CD4-positive, alpha-beta T cell treated with Interleukin-6 for 4 hours (primary cell): ENCODE results near the gene EPG5.
"Not testable (repeated sequence)": the region's sequence is repeated elsewhere in the genome, so short reads cannot be mapped to it uniquely, and the experiment has no call there.

Source experiments
- DNase-seq: peaks from one replicate; pipeline ENCODE4 v3.0.0-alpha.2; 2020; ENCODE audit warnings: mixed read lengths

EPG5 gene, protein sequence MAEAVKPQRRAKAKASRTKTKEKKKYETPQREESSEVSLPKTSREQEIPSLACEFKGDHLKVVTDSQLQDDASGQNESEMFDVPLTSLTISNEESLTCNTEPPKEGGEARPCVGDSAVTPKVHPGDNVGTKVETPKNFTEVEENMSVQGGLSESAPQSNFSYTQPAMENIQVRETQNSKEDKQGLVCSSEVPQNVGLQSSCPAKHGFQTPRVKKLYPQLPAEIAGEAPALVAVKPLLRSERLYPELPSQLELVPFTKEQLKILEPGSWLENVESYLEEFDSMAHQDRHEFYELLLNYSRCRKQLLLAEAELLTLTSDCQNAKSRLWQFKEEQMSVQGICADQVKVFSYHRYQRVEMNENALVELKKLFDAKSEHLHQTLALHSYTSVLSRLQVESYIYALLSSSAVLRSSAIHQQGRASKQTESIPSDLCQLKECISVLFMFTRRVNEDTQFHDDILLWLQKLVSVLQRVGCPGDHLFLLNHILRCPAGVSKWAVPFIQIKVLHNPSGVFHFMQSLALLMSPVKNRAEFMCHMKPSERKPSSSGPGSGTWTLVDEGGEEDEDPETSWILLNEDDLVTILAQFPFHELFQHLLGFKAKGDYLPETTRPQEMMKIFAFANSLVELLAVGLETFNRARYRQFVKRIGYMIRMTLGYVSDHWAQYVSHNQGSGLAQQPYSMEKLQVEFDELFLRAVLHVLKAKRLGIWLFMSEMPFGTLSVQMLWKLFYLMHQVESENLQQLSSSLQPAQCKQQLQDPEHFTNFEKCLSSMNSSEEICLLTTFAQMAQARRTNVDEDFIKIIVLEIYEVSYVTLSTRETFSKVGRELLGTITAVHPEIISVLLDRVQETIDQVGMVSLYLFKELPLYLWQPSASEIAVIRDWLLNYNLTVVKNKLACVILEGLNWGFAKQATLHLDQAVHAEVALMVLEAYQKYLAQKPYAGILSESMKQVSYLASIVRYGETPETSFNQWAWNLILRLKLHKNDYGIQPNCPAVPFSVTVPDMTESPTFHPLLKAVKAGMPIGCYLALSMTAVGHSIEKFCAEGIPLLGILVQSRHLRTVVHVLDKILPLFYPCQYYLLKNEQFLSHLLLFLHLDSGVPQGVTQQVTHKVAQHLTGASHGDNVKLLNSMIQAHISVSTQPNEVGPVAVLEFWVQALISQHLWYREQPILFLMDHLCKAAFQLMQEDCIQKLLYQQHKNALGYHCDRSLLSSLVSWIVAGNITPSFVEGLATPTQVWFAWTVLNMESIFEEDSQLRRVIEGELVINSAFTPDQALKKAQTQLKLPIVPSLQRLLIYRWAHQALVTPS (N-terminal part only)

GRCh38 chr18:45967007-45967706 is at the start of gene EPG5:
TSS of gene EPG5 (minus strand) at chr18:45967329. CDS start at chr18:45967239, 90 bp downstream.
- DNase-seq: peak; percentile 93

- DNase-seq: no peak
These were observed 46.5 kb upstream of the EPG5 start for GRCh38 chr18:46013484-46014189.

GRCh38 chr18:46010676-46011075 is 43.5 kb upstream of the EPG5 start:
- no peak for DNase-seq

- no peak for DNase-seq
These were observed 42.9 kb upstream of the EPG5 start for GRCh38 chr18:46010050-46010449.

- DNase-seq: no peak
These were observed 42.2 kb upstream of the EPG5 start for GRCh38 chr18:46009125-46009840.

DNA sequence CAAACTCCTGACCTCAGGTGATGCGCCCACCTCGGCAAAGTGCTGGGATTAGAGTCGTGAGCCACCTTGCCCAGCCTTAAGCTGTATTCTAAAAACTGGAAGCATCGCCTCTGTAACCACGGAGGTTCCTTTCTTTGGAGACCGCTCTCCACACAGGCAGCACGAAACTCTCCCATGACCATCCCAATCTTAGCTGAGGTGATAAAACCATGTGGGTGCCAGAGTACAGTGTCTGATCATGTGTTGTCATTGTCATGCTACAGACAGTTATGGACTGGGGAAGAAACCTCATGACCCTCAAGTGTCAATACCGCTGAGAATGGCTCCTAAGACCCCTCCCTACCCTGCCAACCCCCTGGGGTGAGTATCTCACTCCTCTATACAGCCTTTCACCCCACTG is 41.4 kb upstream of the EPG5 start:
- no peak for DNase-seq

- DNase-seq: no peak
These were observed 40.0 kb upstream of the EPG5 start for GRCh38 chr18:46007165-46007564.

GRCh38 chr18:46002934-46003333 is 35.8 kb upstream of the EPG5 start:
- DNase-seq: no peak

- no peak for DNase-seq
These were observed 34.8 kb upstream of the EPG5 start for GRCh38 chr18:46001892-46002291.

DNA sequence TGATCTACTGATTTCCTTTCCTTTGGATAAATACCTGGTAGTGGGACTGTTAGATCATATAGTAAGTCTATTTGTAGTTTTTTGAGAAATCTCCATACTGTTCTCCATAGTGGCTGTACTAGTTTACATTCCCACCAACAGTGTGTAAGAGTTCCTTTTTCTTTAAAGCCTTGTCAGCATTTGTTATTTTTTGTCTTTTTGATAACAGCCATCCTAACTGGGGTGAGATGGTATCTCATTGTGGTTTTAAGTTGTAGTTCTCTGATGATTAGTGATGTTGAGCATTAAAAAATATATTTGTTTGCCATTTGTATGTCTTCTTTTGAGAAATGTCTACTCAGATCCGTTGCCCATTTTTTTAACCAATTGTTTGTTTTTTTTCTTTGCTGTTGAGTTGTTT is 33.9 kb upstream of the EPG5 start:
- DNase-seq: no peak

DNA sequence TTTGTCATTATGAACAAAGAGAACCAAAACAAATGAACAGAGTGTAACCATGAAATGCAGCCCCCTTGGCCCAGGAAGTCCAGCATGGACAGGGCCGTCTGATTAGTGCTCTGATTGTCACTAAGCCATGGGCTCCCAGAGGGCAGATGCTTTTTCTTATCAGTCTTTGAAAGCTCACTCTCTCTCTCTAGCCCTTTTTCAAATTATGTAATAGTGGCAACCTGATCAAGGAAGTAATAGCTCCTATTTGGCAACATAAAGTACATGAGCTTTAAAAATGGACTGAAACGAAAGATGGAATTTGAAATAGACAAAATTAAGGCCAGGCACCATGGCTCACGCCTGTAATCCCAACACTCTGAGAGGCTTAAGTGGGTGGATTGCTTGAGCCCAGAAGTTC is 32.4 kb upstream of the EPG5 start:
- DNase-seq: no peak

- DNase-seq: peak; percentile 53
These were observed 31.1 kb upstream of the EPG5 start for GRCh38 chr18:45998244-45998643.

DNA sequence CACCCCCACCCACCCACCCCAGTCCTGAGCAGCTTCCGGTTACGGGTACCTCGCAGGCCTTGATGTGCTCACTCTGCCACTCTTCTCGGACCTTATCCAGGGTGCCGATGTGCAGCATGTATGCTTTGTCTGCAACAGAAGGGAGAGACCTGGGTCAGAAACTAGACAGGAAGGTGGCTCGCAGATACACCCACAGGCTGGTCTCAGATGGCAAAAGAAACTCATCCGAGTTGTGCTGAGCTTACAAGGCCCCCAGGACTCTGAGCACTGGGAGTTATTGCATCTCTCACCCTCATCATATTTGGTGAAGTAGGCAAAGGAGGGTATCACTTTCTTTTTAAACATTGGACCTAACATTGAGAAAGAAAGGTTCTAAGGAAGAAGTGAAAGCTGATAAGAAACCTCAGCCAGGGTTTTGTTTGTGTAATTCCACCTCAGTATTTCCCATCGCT is 30.6 kb upstream of the EPG5 start:
- DNase-seq: peak; percentile 51

GRCh38 chr18:45995461-45995860 is 28.3 kb upstream of the EPG5 start:
- DNase-seq: no peak

GRCh38 chr18:45993438-45993837 is 26.3 kb upstream of the EPG5 start:
- DNase-seq: no peak

- DNase-seq: not testable (repeated sequence)
These were observed 25.4 kb upstream of the EPG5 start for GRCh38 chr18:45992527-45992926.

DNA sequence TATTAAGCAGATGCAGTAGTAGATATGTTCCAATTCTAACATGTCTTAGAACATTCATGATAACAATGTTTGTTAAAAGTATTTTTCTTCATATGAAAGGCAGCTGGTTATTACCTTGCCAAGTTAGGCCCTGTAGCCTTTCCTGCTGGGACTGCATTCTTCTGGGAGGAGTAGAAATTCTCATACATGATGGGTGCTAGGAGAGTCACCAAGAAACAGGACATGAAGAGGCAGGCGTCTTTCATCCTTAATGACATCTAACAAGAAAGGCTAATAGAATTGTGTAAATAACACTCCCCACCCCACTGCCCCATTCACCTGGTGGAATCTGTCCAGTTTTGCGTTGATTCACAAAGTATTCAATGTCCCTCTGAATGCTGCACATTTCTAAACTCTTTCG is 24.7 kb upstream of the EPG5 start:
- no peak for DNase-seq

DNA sequence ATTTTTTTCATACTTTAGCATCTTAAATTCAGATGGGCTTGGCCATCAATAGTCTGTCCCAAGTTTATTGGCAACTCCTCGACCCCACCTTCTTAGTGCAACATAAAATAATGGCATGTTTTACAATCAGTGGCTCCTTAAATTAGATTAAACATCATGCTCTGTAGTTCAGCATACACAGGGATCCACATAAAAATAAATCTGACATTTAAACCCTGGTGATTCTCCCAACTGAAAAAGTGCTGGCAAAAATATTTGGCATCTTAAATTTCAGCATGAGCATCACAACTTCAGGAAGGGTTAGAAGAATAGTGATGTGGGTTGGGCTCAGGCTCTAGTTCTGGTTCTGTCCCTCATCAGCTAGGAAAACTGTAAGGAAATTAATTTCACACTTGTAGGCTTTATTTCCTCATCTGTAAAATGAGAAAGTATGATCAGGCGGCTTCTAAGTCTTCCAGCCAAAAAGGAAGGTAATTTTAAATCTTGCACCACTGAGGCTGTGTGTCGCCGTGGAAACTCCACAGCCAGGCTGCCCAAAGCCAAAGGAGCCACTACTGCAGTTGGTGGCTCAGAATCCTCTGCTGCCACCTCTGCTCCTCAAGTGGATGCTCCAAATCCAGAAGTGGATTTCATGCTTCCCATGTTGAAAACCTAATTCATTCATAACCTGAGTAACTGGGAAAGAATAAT is 17.6 kb upstream of the EPG5 start:
- no peak for DNase-seq

GRCh38 chr18:45981821-45982220 is 14.7 kb upstream of the EPG5 start:
- no peak for DNase-seq

DNA sequence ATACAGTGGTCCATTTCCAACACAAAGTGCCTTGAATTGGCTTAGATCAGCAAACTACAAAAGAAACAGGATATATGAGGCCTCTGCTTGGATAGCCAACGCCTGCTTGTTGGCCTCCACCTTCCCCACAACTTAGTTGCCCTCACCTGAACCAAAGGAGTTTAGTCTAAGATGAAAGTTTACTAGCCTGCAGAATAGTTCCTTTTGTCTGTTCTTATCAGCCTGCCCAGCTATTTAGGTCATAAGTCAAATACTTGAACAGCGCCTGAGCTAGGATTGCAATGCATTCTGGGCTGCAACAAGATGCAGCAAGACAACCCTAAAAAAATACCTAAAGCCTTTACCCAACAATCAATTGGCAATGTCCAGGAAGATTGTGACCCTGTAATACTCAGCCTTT is 13.1 kb upstream of the EPG5 start:
- DNase-seq: no peak
